Activated B cell treated with CpG ODN at 0.5 μM for 24 hours (primary cell): Measurements from ENCODE around the gene ATP8A2. TPM values are rescaled to one million over a fixed set of nuclear protein-coding genes. Genes with fewer than 3 reads are reported as not detected.

Experiments used
- ATAC-seq: fragments of 200-7000 bp; cut with Tn5 transposase; one replicate; pipeline ENCODE4 v1.10.0; 2021; ENCODE audit warnings: low read depth, mild to moderate bottlenecking, moderate library complexity
- CTCF ChIA-PET: fragments of 350-600 bp; sonication (Branson Sonifier 250); formaldehyde crosslinking; loops from one replicate; lab custom pipeline; 2021; ENCODE audit warnings: antibody characterized with exemption; lab: Charles Lee
- POLR2A ChIA-PET: fragments of 350-600 bp; sonication (Branson Sonifier 250); formaldehyde crosslinking; loops from one replicate; lab custom pipeline; 2021; ENCODE audit warnings: antibody characterized with exemption; lab: Charles Lee
- DNase-seq: peaks from one replicate; pipeline ENCODE4 v3.0.0; 2022
- H3K27ac Mint-ChIP-seq: one replicate; pipeline ENCODE4 v1.8.0; 2020; ENCODE audit warnings: mixed read lengths
- H3K27me3 Mint-ChIP-seq: one replicate; pipeline ENCODE4 v1.8.0; 2021; ENCODE audit warnings: mixed read lengths
- H3K36me3 Mint-ChIP-seq: one replicate; pipeline ENCODE4 v1.8.0; 2021; ENCODE audit warnings: low read depth, mixed read lengths
- H3K4me1 Mint-ChIP-seq: one replicate; pipeline ENCODE4 v1.8.0; 2021; ENCODE audit warnings: mixed read lengths
- H3K4me3 Mint-ChIP-seq: one replicate; pipeline ENCODE4 v1.8.0; 2020; ENCODE audit warnings: mild to moderate bottlenecking, mixed read lengths
- H3K9me3 Mint-ChIP-seq: one replicate; pipeline ENCODE4 v1.8.0; 2020; ENCODE audit warnings: mixed read lengths
- intact Hi-C: fragments of 100-400 bp; cut with micrococcal nuclease; formaldehyde crosslinking; loops from one replicate; pipeline ENCODE4 v1.15.1; 2024
- total RNA-seq: library from RNA; stranded (reverse); gene quantifications from 2 replicates; pipeline ENCODE4 v1.2.3, GENCODE V29; 2022
- TF ChIP-seq, protein P1 (sequence below): fragments of 200-600 bp; IDR thresholded peaks from one replicate; pipeline ENCODE4 v1.8.0; 2022; ENCODE audit warnings: antibody characterized with exemption, mild to moderate bottlenecking

ATP8A2 gene
- total RNA-seq, 1 donor from 2014 or later, result not detected

DNA sequence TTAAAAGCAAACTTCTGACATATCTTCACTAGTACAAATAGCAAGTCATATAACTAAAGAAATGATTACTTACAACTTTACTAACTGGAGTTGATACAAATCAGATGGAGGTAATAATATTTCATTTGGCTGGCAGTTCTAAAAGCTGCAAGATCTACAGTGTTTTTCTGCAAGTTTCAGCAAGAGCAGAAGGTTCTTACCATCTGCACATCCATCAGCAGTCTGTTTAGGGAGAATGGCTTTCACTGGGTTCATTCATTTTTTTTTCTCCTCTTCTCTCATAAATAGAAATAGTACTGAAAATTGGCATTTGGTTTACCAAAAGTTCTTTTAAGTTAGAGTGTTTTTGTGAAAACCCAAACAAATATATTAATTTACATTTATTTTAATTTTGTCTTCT lies 683.1 kb downstream of the ATP8A2 start:
- Mint-ChIP-seq H3K4me3 (no peak overlapping the region), H3K4me1 (peaks cover 4% of the 10 kb centered on the region), H3K36me3 (no peaks in the 10 kb centered on the region), H3K27ac (no peak overlapping the region), H3K27me3 (peaks cover 37% of the 10 kb centered on the region), H3K9me3 (no peaks in the 10 kb centered on the region)
- intact Hi-C loops, result no loop called here
- no peak for DNase-seq
- TF ChIP-seq, protein P1, sequence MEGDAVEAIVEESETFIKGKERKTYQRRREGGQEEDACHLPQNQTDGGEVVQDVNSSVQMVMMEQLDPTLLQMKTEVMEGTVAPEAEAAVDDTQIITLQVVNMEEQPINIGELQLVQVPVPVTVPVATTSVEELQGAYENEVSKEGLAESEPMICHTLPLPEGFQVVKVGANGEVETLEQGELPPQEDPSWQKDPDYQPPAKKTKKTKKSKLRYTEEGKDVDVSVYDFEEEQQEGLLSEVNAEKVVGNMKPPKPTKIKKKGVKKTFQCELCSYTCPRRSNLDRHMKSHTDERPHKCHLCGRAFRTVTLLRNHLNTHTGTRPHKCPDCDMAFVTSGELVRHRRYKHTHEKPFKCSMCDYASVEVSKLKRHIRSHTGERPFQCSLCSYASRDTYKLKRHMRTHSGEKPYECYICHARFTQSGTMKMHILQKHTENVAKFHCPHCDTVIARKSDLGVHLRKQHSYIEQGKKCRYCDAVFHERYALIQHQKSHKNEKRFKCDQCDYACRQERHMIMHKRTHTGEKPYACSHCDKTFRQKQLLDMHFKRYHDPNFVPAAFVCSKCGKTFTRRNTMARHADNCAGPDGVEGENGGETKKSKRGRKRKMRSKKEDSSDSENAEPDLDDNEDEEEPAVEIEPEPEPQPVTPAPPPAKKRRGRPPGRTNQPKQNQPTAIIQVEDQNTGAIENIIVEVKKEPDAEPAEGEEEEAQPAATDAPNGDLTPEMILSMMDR, result no peak
- CTCF ChIA-PET, result no interaction called here
- no peak for ATAC-seq
- POLR2A ChIA-PET, result no interaction called here

DNA sequence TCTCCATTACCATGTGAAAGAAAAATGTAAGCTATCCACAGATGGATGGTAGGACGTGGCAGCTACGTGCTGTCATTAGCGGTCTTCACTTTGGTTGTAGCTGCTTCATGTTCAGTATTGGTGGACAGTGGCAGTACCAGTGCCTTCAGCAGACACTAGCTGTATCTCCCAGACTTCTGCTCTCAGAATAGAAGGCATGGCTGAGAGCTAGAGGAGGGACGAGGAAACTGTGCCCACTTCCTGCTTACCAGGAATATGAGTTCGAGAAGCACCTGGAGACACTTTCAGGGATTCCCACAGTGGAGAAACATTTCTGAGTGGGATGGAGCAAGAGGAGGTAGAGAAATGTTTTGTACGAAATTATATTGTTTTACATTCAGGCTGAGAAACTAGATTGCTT lies 686.9 kb downstream of the ATP8A2 start:
- intact Hi-C loops, result no loop called here
- POLR2A ChIA-PET, result no interaction called here
- no peak overlapping the region for H3K4me3 Mint-ChIP-seq
- no peak overlapping the region for H3K27ac Mint-ChIP-seq
- no peaks in the 10 kb centered on the region for H3K36me3 Mint-ChIP-seq
- CTCF ChIA-PET, result no interaction called here
- DNase-seq (no peak), ATAC-seq (no peak)
- H3K9me3 Mint-ChIP-seq, result no peaks in the 10 kb centered on the region
- peaks cover 34% of the 10 kb centered on the region for H3K27me3 Mint-ChIP-seq
- no peaks in the 10 kb centered on the region for H3K4me1 Mint-ChIP-seq
- TF ChIP-seq, protein P1, result no peak

DNA sequence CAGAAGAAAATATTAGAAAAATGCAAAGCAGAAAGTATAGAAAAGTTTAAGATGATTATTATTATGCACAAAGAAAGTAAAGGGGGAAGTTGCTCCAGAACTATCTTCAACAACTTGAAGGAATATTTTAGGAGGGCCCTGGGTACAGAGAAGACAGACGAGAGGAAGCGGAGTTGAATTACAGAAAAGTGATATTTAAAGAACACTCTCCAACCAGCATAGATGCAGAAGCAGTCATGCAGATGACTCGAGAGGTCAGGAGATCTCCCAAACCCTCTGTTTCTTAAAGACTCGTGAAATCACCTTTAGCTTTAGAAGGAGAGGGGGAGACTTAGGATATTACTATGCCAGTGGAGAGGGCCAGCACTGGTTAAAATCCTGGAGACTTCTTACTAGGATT lies 688.6 kb downstream of the ATP8A2 start:
- H3K27ac Mint-ChIP-seq, result no peak overlapping the region
- H3K4me1 Mint-ChIP-seq, result no peaks in the 10 kb centered on the region
- H3K4me3 Mint-ChIP-seq, result no peak overlapping the region
- H3K9me3 Mint-ChIP-seq, result no peaks in the 10 kb centered on the region
- no peak for ATAC-seq
- no peaks in the 10 kb centered on the region for H3K36me3 Mint-ChIP-seq
- ChIA-PET POLR2A (no interaction called here), CTCF (no interaction called here)
- TF ChIP-seq, protein P1, result no peak
- peaks cover 32% of the 10 kb centered on the region for H3K27me3 Mint-ChIP-seq
- intact Hi-C loops, result loop anchor here (10.0 kb wide), 1 partner anchor 236 kb away; no protein-coding TSS in a partner anchor
- no peak for DNase-seq

DNA sequence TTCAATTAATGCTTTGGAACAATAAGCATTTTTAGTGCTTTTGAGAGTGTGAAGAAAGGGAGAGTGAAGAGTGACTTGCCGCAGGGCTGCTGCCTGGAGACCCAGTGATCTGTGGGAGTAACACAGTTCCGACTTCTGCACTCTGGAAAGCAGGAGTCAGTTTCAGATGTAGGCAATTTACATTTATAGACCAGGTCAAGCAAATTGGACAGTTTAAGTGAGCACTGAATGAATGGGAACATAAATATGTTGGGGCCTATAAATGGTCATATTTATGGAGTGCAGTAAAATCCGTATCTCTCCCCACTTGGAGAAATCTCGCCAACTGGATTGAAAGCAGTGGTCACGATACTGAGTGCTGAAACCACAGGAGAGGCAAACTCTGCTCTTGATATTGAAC lies 689.5 kb downstream of the ATP8A2 start:
- Mint-ChIP-seq H3K27ac (no peak overlapping the region), H3K4me1 (no peaks in the 10 kb centered on the region), H3K4me3 (no peak overlapping the region), H3K36me3 (no peaks in the 10 kb centered on the region), H3K9me3 (no peaks in the 10 kb centered on the region), H3K27me3 (peaks cover 32% of the 10 kb centered on the region)
- ChIA-PET CTCF (no interaction called here), POLR2A (no interaction called here)
- intact Hi-C loops, result loop anchor here (10.0 kb wide), 1 partner anchor 236 kb away; no protein-coding TSS in a partner anchor
- ATAC-seq (no peak), DNase-seq (no peak)
- TF ChIP-seq, protein P1, result no peak

DNA sequence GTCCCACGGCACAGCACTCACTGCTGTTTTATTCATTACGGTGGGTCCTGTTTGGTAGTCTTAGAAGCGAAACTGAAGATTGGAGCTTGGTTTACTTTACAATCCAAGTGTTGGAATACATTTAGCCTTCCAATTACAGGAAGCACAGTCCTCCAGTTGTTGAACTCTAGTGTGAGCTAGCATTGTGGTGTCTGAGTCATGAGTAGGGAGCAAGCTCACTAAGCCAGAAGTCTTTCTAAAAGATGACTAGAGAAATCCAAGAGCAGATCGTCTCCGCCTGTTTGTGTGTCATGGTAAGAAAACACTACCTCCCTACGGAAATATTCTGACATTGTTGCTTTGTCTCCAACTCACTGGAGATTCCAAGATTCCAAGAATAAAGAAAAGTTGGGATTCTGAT lies 690.2 kb downstream of the ATP8A2 start:
- Mint-ChIP-seq H3K27me3 (peaks cover 28% of the 10 kb centered on the region), H3K4me1 (no peaks in the 10 kb centered on the region), H3K36me3 (no peaks in the 10 kb centered on the region), H3K27ac (no peak overlapping the region), H3K4me3 (no peak overlapping the region), H3K9me3 (no peaks in the 10 kb centered on the region)
- intact Hi-C loops, result loop anchor here (2.0 to 10.0 kb wide), 2 partner anchors 237 to 487 kb away; no protein-coding TSS in a partner anchor
- DNase-seq, result no peak
- TF ChIP-seq, protein P1, result no peak
- ChIA-PET POLR2A (no interaction called here), CTCF (no interaction called here)
- ATAC-seq, result no peak
